Measurements from ENCODE around the gene FUOM. TPM values are rescaled to one million over a fixed set of nuclear protein-coding genes. Genes with fewer than 3 reads are reported as not detected.

FUOM gene
- total RNA-seq, 2 donors from 2014 or later = 11.5 to 11.8 TPM

- H3K27ac Mint-ChIP-seq = no peak overlapping the region
- H3K36me3 Mint-ChIP-seq = no peaks in the 10 kb centered on the region
- peak; percentile 96 to 97 for ATAC-seq
- H3K4me1 Mint-ChIP-seq (ENCODE audit: low read depth in 2 of 2) = peaks cover 8 to 10% of the 10 kb centered on the region in 2 donors
- H3K9me3 Mint-ChIP-seq = no peaks in the 10 kb centered on the region
- H3K27me3 Mint-ChIP-seq = peaks cover 10 to 16% of the 10 kb centered on the region in 2 donors
- peak overlapping the region; percentile 63 for H3K4me3 Mint-ChIP-seq
- DNase-seq (ENCODE audit: low spot score) = peak; percentile 85
These were observed 39.2 kb downstream of the FUOM start for GRCh38 chr10:133318494-133319127.

- DNase-seq (ENCODE audit: low spot score) = no peak
These were observed 41.1 kb downstream of the FUOM start for GRCh38 chr10:133316732-133317131.

GRCh38 chr10:133316266-133316665, 41.6 kb downstream of the FUOM start:
- peak overlapping the region; percentile 34 for H3K4me3 Mint-ChIP-seq

More at GRCh38 chr10:133316732-133317131, 41.1 kb downstream of the FUOM start:
- no peak for ATAC-seq
- Mint-ChIP-seq H3K36me3 (no peaks in the 10 kb centered on the region), H3K27ac (no peak overlapping the region), H3K27me3 (peaks cover 10 to 16% of the 10 kb centered on the region in 2 donors), H3K4me3 (no peak overlapping the region), H3K4me1 (ENCODE audit: low read depth in 2 of 2) (peaks cover 8 to 10% of the 10 kb centered on the region in 2 donors), H3K9me3 (no peaks in the 10 kb centered on the region)

GRCh38 chr10:133315847-133316246, 42.0 kb downstream of the FUOM start:
- peaks cover 10 to 16% of the 10 kb centered on the region in 2 donors for H3K27me3 Mint-ChIP-seq
- no peaks in the 10 kb centered on the region for H3K36me3 Mint-ChIP-seq
- peaks cover 8 to 10% of the 10 kb centered on the region in 2 donors for H3K4me1 Mint-ChIP-seq (ENCODE audit: low read depth in 2 of 2)
- no peaks in the 10 kb centered on the region for H3K9me3 Mint-ChIP-seq
- H3K4me3 Mint-ChIP-seq = peak overlapping the region; percentile 34
- ATAC-seq (no peak), DNase-seq (ENCODE audit: low spot score) (no peak)
- no peak overlapping the region for H3K27ac Mint-ChIP-seq

More at GRCh38 chr10:133316266-133316665, 41.6 kb downstream of the FUOM start:
- Mint-ChIP-seq H3K9me3 (no peaks in the 10 kb centered on the region), H3K27ac (no peak overlapping the region), H3K27me3 (peaks cover 10 to 16% of the 10 kb centered on the region in 2 donors), H3K36me3 (no peaks in the 10 kb centered on the region), H3K4me1 (ENCODE audit: low read depth in 2 of 2) (peaks cover 8 to 10% of the 10 kb centered on the region in 2 donors)
- no peak for DNase-seq (ENCODE audit: low spot score)
- no peak for ATAC-seq

- Mint-ChIP-seq H3K4me1 (ENCODE audit: low read depth in 2 of 2) (peaks cover 8 to 10% of the 10 kb centered on the region in 2 donors), H3K9me3 (no peaks in the 10 kb centered on the region), H3K4me3 (no peak overlapping the region), H3K27ac (no peak overlapping the region), H3K27me3 (peaks cover 6 to 10% of the 10 kb centered on the region in 2 donors), H3K36me3 (no peaks in the 10 kb centered on the region)
- ATAC-seq = no peak
- no peak for DNase-seq (ENCODE audit: low spot score)
These were observed 42.9 kb downstream of the FUOM start for GRCh38 chr10:133314911-133315310.

GRCh38 chr10:133313192-133313591, 44.6 kb downstream of the FUOM start:
- ATAC-seq (no peak), DNase-seq (ENCODE audit: low spot score) (no peak)
- H3K9me3 Mint-ChIP-seq = no peaks in the 10 kb centered on the region
- no peaks in the 10 kb centered on the region for H3K27me3 Mint-ChIP-seq
- no peak overlapping the region for H3K27ac Mint-ChIP-seq
- no peaks in the 10 kb centered on the region for H3K36me3 Mint-ChIP-seq
- peaks cover 2 to 5% of the 10 kb centered on the region in 2 donors for H3K4me1 Mint-ChIP-seq (ENCODE audit: low read depth in 2 of 2)
- H3K4me3 Mint-ChIP-seq = no peak overlapping the region

- Mint-ChIP-seq H3K9me3 (no peaks in the 10 kb centered on the region), H3K36me3 (no peaks in the 10 kb centered on the region), H3K4me1 (ENCODE audit: low read depth in 2 of 2) (peaks cover 6 to 9% of the 10 kb centered on the region in 2 donors), H3K27me3 (no peaks in the 10 kb centered on the region), H3K27ac (no peak overlapping the region), H3K4me3 (no peak overlapping the region)
- no peak for ATAC-seq
- DNase-seq (ENCODE audit: low spot score) = no peak
These were observed 45.1 kb downstream of the FUOM start for GRCh38 chr10:133312769-133313145.

- ATAC-seq = no peak
- DNase-seq (ENCODE audit: low spot score) = no peak
- H3K4me3 Mint-ChIP-seq = no peak overlapping the region
- H3K4me1 Mint-ChIP-seq (ENCODE audit: low read depth in 2 of 2) = peaks cover 12 to 14% of the 10 kb centered on the region in 2 donors
- H3K27me3 Mint-ChIP-seq = no peaks in the 10 kb centered on the region
- no peaks in the 10 kb centered on the region for H3K36me3 Mint-ChIP-seq
- no peak overlapping the region for H3K27ac Mint-ChIP-seq
- no peaks in the 10 kb centered on the region for H3K9me3 Mint-ChIP-seq
These were observed 45.6 kb downstream of the FUOM start for GRCh38 chr10:133312016-133312768.

GRCh38 chr10:133311570-133311969, 46.2 kb downstream of the FUOM start:
- Mint-ChIP-seq H3K27me3 (no peaks in the 10 kb centered on the region), H3K4me1 (ENCODE audit: low read depth in 2 of 2) (peaks cover 13 to 16% of the 10 kb centered on the region in 2 donors), H3K27ac (no peak overlapping the region), H3K36me3 (no peaks in the 10 kb centered on the region), H3K4me3 (no peak overlapping the region), H3K9me3 (no peaks in the 10 kb centered on the region)
- DNase-seq (ENCODE audit: low spot score) = no peak
- no peak for ATAC-seq

- Mint-ChIP-seq H3K36me3 (no peaks in the 10 kb centered on the region), H3K27ac (no peak overlapping the region), H3K9me3 (no peaks in the 10 kb centered on the region), H3K27me3 (no peaks in the 10 kb centered on the region), H3K4me3 (no peak overlapping the region), H3K4me1 (ENCODE audit: low read depth in 2 of 2) (peaks cover 13 to 18% of the 10 kb centered on the region in 2 donors)
- ATAC-seq = no peak
- no peak for DNase-seq (ENCODE audit: low spot score)
These were observed 47.0 kb downstream of the FUOM start for GRCh38 chr10:133310789-133311188.

- DNase-seq (ENCODE audit: low spot score) (no peak), ATAC-seq (no peak)
- no peak overlapping the region for H3K4me3 Mint-ChIP-seq
- H3K27ac Mint-ChIP-seq = no peak overlapping the region
- no peaks in the 10 kb centered on the region for H3K36me3 Mint-ChIP-seq
- peaks cover 17 to 22% of the 10 kb centered on the region in 2 donors for H3K4me1 Mint-ChIP-seq (ENCODE audit: low read depth in 2 of 2)
- no peaks in the 10 kb centered on the region for H3K27me3 Mint-ChIP-seq
- H3K9me3 Mint-ChIP-seq = no peaks in the 10 kb centered on the region
These were observed 47.4 kb downstream of the FUOM start for GRCh38 chr10:133310399-133310755.

GRCh38 chr10:133309720-133310398, 48.0 kb downstream of the FUOM start:
- H3K4me1 Mint-ChIP-seq (ENCODE audit: low read depth in 2 of 2) = peaks cover 19 to 26% of the 10 kb centered on the region in 2 donors
- H3K27ac Mint-ChIP-seq = peak overlapping the region in 1 of 2 donors; percentile 95
- H3K27me3 Mint-ChIP-seq = no peaks in the 10 kb centered on the region
- no peaks in the 10 kb centered on the region for H3K36me3 Mint-ChIP-seq
- H3K4me3 Mint-ChIP-seq = peak overlapping the region; percentile 65
- ATAC-seq (no peak), DNase-seq (ENCODE audit: low spot score) (no peak)
- H3K9me3 Mint-ChIP-seq = no peaks in the 10 kb centered on the region

- Mint-ChIP-seq H3K4me1 (ENCODE audit: low read depth in 2 of 2) (peaks cover 19 to 22% of the 10 kb centered on the region in 2 donors), H3K27ac (peak overlapping the region in 1 of 2 donors; percentile 95), H3K9me3 (no peaks in the 10 kb centered on the region), H3K36me3 (no peaks in the 10 kb centered on the region), H3K27me3 (no peaks in the 10 kb centered on the region), H3K4me3 (peak overlapping the region; percentile 65)
- ATAC-seq (peak; percentile 90 to 97), DNase-seq (ENCODE audit: low spot score) (peak; percentile 91)
These were observed 48.6 kb downstream of the FUOM start for GRCh38 chr10:133309100-133309719.

All from natural killer cell treated with Interleukin-12 subunit alpha and Interleukin-12 subunit beta and Interleukin-15 and Interleukin-18, amount 100 ng/mL, for 72 hours (primary cell).